ENCODE data around the gene SRP14. TPM values are rescaled to one million over a fixed set of nuclear protein-coding genes. Genes with fewer than 3 reads are reported as not detected.
"Not testable (repeated sequence)": the region's sequence is repeated elsewhere in the genome, so short reads cannot be mapped to it uniquely, and the experiment has no call there.

The SRP14 gene
- total RNA-seq, 2 experiments from 2014 or later = 120 to 126 TPM

DNA sequence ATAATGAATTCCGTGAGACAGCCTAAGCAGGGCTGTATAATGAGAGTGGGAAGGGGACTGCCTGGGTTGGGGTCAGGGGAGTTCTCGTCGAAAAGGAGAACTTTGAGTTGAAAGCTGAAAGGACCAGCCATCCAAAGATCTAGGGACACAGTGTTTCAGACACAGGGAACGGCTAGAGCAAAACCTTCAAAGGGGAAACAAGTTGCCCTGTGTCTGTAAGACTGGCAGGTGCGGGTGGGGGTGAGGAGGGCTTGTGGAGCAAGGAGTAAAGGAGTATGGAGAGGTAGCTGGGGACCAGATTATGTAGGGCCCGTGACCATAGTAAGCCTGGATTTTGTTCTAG lies 1.3 kb upstream of the SRP14 start:
- intact Hi-C loops (cut with DNase I, micrococcal nuclease) = loop anchor here (2.0 to 10.0 kb wide), 2 partner anchors 123 to 255 kb away; partner anchors contain the start of gene FSIP1 (in 1 of the 2)
- TF ChIP-seq, protein P1, sequence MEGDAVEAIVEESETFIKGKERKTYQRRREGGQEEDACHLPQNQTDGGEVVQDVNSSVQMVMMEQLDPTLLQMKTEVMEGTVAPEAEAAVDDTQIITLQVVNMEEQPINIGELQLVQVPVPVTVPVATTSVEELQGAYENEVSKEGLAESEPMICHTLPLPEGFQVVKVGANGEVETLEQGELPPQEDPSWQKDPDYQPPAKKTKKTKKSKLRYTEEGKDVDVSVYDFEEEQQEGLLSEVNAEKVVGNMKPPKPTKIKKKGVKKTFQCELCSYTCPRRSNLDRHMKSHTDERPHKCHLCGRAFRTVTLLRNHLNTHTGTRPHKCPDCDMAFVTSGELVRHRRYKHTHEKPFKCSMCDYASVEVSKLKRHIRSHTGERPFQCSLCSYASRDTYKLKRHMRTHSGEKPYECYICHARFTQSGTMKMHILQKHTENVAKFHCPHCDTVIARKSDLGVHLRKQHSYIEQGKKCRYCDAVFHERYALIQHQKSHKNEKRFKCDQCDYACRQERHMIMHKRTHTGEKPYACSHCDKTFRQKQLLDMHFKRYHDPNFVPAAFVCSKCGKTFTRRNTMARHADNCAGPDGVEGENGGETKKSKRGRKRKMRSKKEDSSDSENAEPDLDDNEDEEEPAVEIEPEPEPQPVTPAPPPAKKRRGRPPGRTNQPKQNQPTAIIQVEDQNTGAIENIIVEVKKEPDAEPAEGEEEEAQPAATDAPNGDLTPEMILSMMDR (IDR thresholded peaks at IDR 0.05) = no peak
- Histone ChIP-seq H3K9me3 (ENCODE audit: control insufficient read depth in 1 of 2, insufficient read depth in 1 of 2, low read length in 2 of 2) (no peaks in the 10 kb centered on the region), H3K27me3 (ENCODE audit: control insufficient read depth in 1 of 2, insufficient read depth in 2 of 2, low read length in 2 of 2) (no peaks in the 10 kb centered on the region), H3K36me3 (ENCODE audit: insufficient read depth, low read length) (peaks cover 21% of the 10 kb centered on the region), H3K4me1 (ENCODE audit: insufficient read depth, low read length) (peaks cover 27% of the 10 kb centered on the region), H3K27ac (ENCODE audit: low read depth in 1 of 2, low read length in 2 of 2) (no peak overlapping the region), H3K4me3 (ENCODE audit: low read length) (no peak overlapping the region)
- H3K36me3 Mint-ChIP-seq (ENCODE audit: low read depth) = peaks cover 42% of the 10 kb centered on the region
- ATAC-seq (ENCODE audit: poor library complexity) (no peak), DNase-seq (no peak)
- H3K4me3 Mint-ChIP-seq = peak overlapping the region; percentile 83
- CTCF ChIA-PET = interaction anchor here (1.4 to 2.5 kb wide), 4 partner anchors 8 to 267 kb away, joined by 4 to 9 read pairs (median 6); partner anchors contain the start of gene PLCB2
- H3K27me3 Mint-ChIP-seq = no peaks in the 10 kb centered on the region
- POLR2A ChIA-PET = interaction anchor here (1.2 to 3.0 kb wide), 4 partner anchors 8 to 364 kb away, joined by 3 to 19 read pairs (median 10); no protein-coding TSS in a partner anchor
- no peaks in the 10 kb centered on the region for H3K9me3 Mint-ChIP-seq
- peak overlapping the region; percentile 80 for H3K27ac Mint-ChIP-seq
- peaks cover 56% of the 10 kb centered on the region for H3K4me1 Mint-ChIP-seq (ENCODE audit: low read depth)

DNA sequence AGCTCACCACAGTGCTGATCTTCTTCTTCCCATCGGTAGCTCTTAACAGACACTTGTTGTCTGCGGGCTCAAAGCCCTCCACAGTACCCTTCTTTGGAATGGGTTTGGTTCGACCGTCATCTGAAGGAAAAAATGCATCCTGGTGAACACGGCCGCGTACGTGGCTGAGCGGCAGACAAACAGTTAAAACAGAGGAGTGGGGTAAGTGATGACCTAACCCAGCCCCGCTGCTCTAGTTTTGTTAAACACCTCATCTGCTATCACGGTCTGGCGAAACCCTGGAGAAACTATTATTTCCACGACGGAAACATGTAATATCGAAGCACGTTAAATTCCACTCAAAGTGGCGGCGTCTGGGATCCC lies 725 bp downstream of the SRP14 start:
- H3K27me3 Mint-ChIP-seq = no peaks in the 10 kb centered on the region
- CTCF ChIA-PET = interaction anchor here (0.9 to 2.4 kb wide), 5 partner anchors 66 to 469 kb away, joined by 3 to 8 read pairs (median 6); partner anchors contain the start of gene BMF
- intact Hi-C loops (cut with DNase I, micrococcal nuclease) = loop anchor here (2.0 kb wide), 3 partner anchors 71 to 251 kb away; partner anchors contain the start of genes BMF (in 1 of the 2) and EIF2AK4 (in 1 of the 2)
- DNase-seq (peak in 2 of 14 experiments; percentile 34 to 41), ATAC-seq (ENCODE audit: poor library complexity) (peak; percentile 3)
- H3K4me1 Mint-ChIP-seq (ENCODE audit: low read depth) = peaks cover 49% of the 10 kb centered on the region
- Histone ChIP-seq H3K27ac (ENCODE audit: low read depth in 1 of 2, low read length in 2 of 2) (peak overlapping the region; percentile 88 to 90), H3K9me3 (ENCODE audit: control insufficient read depth in 1 of 2, insufficient read depth in 1 of 2, low read length in 2 of 2) (no peaks in the 10 kb centered on the region), H3K4me1 (ENCODE audit: insufficient read depth, low read length) (peaks cover 20% of the 10 kb centered on the region), H3K27me3 (ENCODE audit: control insufficient read depth in 1 of 2, insufficient read depth in 2 of 2, low read length in 2 of 2) (no peaks in the 10 kb centered on the region), H3K36me3 (ENCODE audit: insufficient read depth, low read length) (peaks cover 39% of the 10 kb centered on the region), H3K4me3 (ENCODE audit: low read length) (peak overlapping the region; percentile 95)
- TF ChIP-seq, protein P1 (IDR thresholded peaks at IDR 0.05) = no peak
- POLR2A ChIA-PET = interaction anchor here (0.6 to 3.0 kb wide), 7 partner anchors 10 to 284 kb away, joined by 3 to 19 read pairs (median 3); partner anchors contain the start of gene FSIP1
- H3K27ac Mint-ChIP-seq = peak overlapping the region; percentile 97
- no peaks in the 10 kb centered on the region for H3K9me3 Mint-ChIP-seq
- H3K4me3 Mint-ChIP-seq = peak overlapping the region; percentile 100
- peaks cover 56% of the 10 kb centered on the region for H3K36me3 Mint-ChIP-seq (ENCODE audit: low read depth)

DNA sequence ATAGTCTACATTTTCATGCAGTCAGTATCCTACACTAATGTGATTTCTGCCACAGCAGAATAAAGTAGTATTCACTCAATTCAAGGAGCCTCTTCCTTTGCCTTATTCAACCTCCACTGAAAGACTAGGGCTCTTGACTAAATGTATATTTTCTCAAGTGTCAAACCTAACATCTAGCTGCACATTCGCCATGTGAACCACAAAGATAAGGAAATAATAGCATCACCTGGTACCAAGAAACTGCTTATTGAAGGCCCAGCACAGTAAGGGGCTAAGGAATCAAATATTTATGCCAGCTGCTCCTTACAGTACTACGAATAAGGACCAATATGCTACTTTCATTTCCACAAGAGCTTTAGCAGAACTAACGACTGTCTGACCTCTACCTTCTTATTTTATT lies 1.3 kb downstream of the SRP14 start:
- ChIA-PET CTCF (interaction anchor here (0.9 to 2.4 kb wide), 4 partner anchors 67 to 469 kb away, joined by 3 to 8 read pairs (median 6); partner anchors contain the start of gene BMF), POLR2A (interaction anchor here (0.8 to 3.0 kb wide), 3 partner anchors 10 to 22 kb away, joined by 3 to 19 read pairs (median 4); no protein-coding TSS in a partner anchor)
- H3K4me3 Mint-ChIP-seq = peak overlapping the region; percentile 100
- intact Hi-C loops (cut with DNase I, micrococcal nuclease) = loop anchor here (2.0 kb wide), 3 partner anchors 71 to 251 kb away; partner anchors contain the start of genes BMF (in 1 of the 2) and EIF2AK4 (in 1 of the 2)
- H3K9me3 ChIP-seq (ENCODE audit: control insufficient read depth in 1 of 2, insufficient read depth in 1 of 2, low read length in 2 of 2) = no peaks in the 10 kb centered on the region
- no peaks in the 10 kb centered on the region for H3K27me3 ChIP-seq (ENCODE audit: control insufficient read depth in 1 of 2, insufficient read depth in 2 of 2, low read length in 2 of 2)
- peaks cover 49% of the 10 kb centered on the region for H3K4me1 Mint-ChIP-seq (ENCODE audit: low read depth)
- H3K27ac Mint-ChIP-seq = peak overlapping the region; percentile 97
- H3K36me3 Mint-ChIP-seq (ENCODE audit: low read depth) = peaks cover 62% of the 10 kb centered on the region
- H3K4me3 ChIP-seq (ENCODE audit: low read length) = peak overlapping the region; percentile 95
- TF ChIP-seq, protein P1 (IDR thresholded peaks at IDR 0.05) = no peak
- H3K4me1 ChIP-seq (ENCODE audit: insufficient read depth, low read length) = peaks cover 20% of the 10 kb centered on the region
- ATAC-seq (ENCODE audit: poor library complexity) = no peak
- H3K27ac ChIP-seq (ENCODE audit: low read depth in 1 of 2, low read length in 2 of 2) = no peak overlapping the region
- no peaks in the 10 kb centered on the region for H3K27me3 Mint-ChIP-seq
- no peaks in the 10 kb centered on the region for H3K9me3 Mint-ChIP-seq
- DNase-seq = no peak
- H3K36me3 ChIP-seq (ENCODE audit: insufficient read depth, low read length) = peaks cover 44% of the 10 kb centered on the region

DNA sequence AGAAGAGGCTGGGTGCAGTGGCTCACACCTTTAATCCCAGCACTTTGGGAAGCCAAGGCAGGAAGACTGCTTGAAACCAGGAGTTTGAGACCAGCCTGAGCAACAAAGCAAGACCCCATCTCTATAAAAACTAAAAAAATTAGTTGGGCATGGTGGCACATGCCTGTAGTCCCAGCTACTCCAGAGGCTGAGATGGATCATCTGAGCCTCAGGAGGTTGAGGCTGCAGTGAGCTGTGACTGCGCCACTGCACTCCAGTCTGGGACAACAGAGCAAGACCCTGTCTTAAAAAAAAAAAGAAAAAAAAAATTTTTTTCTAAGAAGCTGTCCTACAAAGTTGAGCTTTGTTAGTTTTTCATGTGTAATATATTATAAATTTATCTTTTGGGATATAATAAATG lies 3.8 kb downstream of the SRP14 start:
- H3K4me3 ChIP-seq (ENCODE audit: low read length); H3K27me3 Mint-ChIP-seq; ATAC-seq (ENCODE audit: poor library complexity); H3K27me3 ChIP-seq (ENCODE audit: control insufficient read depth in 1 of 2, insufficient read depth in 2 of 2, low read length in 2 of 2); H3K27ac ChIP-seq (ENCODE audit: low read depth in 1 of 2, low read length in 2 of 2); H3K9me3 ChIP-seq (ENCODE audit: control insufficient read depth in 1 of 2, insufficient read depth in 1 of 2, low read length in 2 of 2); H3K9me3 Mint-ChIP-seq; POLR2A ChIA-PET; DNase-seq; H3K27ac Mint-ChIP-seq; H3K4me3 Mint-ChIP-seq; intact Hi-C loops (cut with DNase I, micrococcal nuclease): not testable (repeated sequence)
- peaks cover 86% of the 10 kb centered on the region for H3K36me3 Mint-ChIP-seq (ENCODE audit: low read depth)
- Histone ChIP-seq H3K36me3 (ENCODE audit: insufficient read depth, low read length) (peaks cover 65% of the 10 kb centered on the region), H3K4me1 (ENCODE audit: insufficient read depth, low read length) (peaks cover 13% of the 10 kb centered on the region)
- CTCF ChIA-PET = interaction anchor here (0.9 to 2.5 kb wide), 2 partner anchors 182 to 244 kb away, joined by 3 to 7 read pairs; no protein-coding TSS in a partner anchor
- peaks cover 33% of the 10 kb centered on the region for H3K4me1 Mint-ChIP-seq (ENCODE audit: low read depth)

All from CD4-positive, alpha-beta T cell (primary cell).